IPS-18a (cell line): ENCODE measurements around the gene OPRD1.

Experiments used
- H3K27ac ChIP-seq: one replicate; pipeline ENCODE4 v1.5.1; 2013; ENCODE audit warnings: low read length
- H3K27me3 ChIP-seq: one replicate; pipeline ENCODE4 v1.6.1; 2013; ENCODE audit warnings: mild to moderate bottlenecking, low read length; ENCODE audit not compliant: control insufficient read depth, insufficient read depth
- H3K36me3 ChIP-seq: one replicate; pipeline ENCODE4 v1.6.1; 2013; ENCODE audit warnings: low read depth, low read length; ENCODE audit not compliant: control insufficient read depth
- H3K4me1 ChIP-seq: one replicate; pipeline ENCODE4 v1.6.1; 2013; ENCODE audit warnings: low read depth, low read length; ENCODE audit not compliant: control insufficient read depth
- H3K4me3 ChIP-seq: one replicate; pipeline ENCODE4 v1.5.1; 2013; ENCODE audit warnings: low read length
- H3K9ac ChIP-seq: one replicate; pipeline ENCODE4 v1.6.1; 2013; ENCODE audit warnings: mild to moderate bottlenecking, low read length, moderate library complexity
- H3K9me3 ChIP-seq: one replicate; pipeline ENCODE4 v1.6.1; 2013; ENCODE audit warnings: low read depth, low read length; ENCODE audit not compliant: control insufficient read depth

The OPRD1 gene

DNA sequence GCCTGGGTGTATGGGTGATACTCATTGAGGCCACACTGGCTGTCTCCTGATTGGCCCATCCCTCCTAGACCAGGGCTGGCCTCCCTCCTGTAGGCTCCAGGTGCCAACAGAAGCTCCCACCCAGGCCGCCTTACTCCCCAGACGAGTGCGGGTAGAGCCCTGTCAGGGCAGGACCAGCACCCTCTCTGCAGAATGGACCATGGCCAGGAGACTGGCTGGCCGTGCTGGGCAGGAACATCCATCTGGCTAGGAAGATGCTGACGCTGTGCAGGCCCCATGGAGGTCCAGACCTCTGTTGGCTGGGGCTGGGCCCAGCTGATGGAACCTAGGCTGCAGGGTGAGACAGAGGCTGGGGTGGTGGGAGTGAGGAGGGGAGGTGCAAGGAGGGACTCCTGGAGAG, 77.4 kb downstream of the OPRD1 start:
- peaks cover 29% of the 10 kb centered on the region for H3K27me3 ChIP-seq
- peaks cover 20% of the 10 kb centered on the region for H3K4me1 ChIP-seq
- H3K9me3 ChIP-seq = no peaks in the 10 kb centered on the region
- no peaks in the 10 kb centered on the region for H3K36me3 ChIP-seq
- H3K4me3 ChIP-seq = no peak overlapping the region
- H3K9ac ChIP-seq = no peak overlapping the region
- H3K27ac ChIP-seq = no peak overlapping the region

DNA sequence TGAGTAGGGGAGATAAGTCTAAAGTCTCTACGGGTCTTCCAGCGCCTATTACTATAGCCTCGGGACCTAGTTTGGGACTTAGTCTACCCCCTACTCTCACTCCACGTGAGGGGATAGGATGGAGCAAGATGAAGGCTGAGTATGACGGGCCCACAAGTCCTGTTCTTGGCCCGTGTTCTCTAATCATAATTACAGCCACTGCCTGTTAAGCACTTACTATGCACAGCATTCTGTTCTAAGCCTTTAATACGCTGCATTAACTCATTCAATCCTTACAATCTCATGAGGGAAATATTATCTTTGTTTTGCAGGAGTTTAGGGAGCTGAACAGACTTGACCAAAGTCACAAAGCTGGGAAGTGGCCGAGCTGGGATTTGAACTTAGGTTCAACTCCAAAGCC, 78.5 kb downstream of the OPRD1 start:
- no peak overlapping the region for H3K27ac ChIP-seq
- H3K4me1 ChIP-seq = peaks cover 11% of the 10 kb centered on the region
- no peaks in the 10 kb centered on the region for H3K36me3 ChIP-seq
- no peak overlapping the region for H3K9ac ChIP-seq
- H3K27me3 ChIP-seq = peaks cover 29% of the 10 kb centered on the region
- H3K9me3 ChIP-seq = no peaks in the 10 kb centered on the region
- H3K4me3 ChIP-seq = no peak overlapping the region

DNA sequence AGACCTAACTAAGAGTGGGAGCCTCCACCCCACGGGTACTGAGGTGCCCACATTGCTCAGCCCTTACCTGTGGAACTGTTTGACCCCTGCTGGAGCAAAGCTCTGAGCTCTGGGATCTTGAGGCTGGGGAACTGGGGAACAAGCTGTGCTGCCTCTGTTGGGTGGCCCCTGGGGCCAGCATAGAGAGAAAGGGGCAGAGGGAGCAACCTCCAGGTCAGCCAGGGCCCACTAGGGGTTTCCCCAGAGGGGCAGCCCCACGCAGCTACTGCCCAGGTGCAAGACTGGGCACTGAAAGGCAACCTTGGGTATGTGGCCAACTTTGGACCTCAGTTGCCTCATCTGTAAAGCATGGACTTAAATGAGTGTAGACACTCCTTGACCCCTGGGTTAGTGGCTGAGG, 78.9 kb downstream of the OPRD1 start:
- Histone ChIP-seq H3K9ac (no peak overlapping the region), H3K36me3 (no peaks in the 10 kb centered on the region), H3K27ac (no peak overlapping the region), H3K4me1 (peaks cover 8% of the 10 kb centered on the region), H3K27me3 (peaks cover 27% of the 10 kb centered on the region), H3K4me3 (no peak overlapping the region), H3K9me3 (no peaks in the 10 kb centered on the region)

DNA sequence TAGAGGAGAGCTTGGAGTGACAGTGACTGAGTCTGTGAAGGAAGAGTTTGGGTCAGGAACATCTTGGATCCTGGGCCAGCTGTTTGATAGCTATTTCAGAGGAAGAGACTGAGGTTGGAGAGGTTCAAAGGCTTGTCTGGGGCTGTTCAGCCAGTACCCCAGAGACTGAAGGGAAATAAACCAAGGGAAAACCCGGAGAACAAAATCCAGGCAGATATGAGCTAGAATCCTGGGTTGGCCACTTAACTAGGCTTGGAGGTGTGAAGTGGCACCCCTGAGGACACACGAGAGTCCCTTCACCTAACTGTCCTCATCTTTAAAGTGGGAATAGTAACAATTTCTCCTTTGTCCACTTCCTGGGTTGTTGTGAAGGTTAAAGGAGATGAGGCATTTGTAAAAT, 79.3 kb downstream of the OPRD1 start:
- Histone ChIP-seq H3K27ac (no peak overlapping the region), H3K27me3 (peaks cover 23% of the 10 kb centered on the region), H3K4me1 (peaks cover 3% of the 10 kb centered on the region), H3K36me3 (no peaks in the 10 kb centered on the region), H3K9me3 (no peaks in the 10 kb centered on the region), H3K4me3 (no peak overlapping the region), H3K9ac (no peak overlapping the region)

DNA sequence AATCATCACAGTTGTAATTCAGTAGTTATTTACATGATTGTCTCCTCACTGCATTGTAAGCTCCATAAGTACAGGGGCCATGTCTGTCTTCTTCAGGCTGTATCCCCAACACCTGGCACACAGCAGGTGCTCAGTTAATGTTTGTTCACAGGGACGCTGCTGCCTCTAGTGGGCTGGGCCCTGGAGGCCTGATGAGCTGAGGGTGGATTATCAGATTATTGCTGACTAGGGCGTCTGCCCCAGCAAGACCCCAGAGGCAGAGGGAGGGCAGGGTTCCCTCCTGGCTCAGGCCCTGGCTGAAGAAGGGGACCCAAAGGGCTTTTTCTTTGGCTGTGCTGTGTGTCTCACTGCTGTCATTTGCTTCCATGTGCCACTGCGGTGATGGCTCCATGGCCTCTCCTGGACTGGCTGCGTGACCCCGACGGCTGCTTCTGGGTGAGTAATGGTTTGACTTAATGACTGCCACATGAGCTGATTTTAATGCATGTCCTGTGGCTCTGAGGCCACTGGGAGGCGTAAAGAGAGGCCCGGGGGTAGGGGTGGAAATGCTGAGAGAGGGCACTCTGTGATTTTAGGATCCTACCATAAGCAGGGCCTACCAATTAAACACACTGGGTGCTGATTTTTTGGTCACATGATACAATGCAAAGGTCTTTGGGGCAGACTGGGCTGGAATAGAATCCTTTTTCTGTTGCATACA, 81.6 kb downstream of the OPRD1 start:
- no peak overlapping the region for H3K27ac ChIP-seq
- H3K36me3 ChIP-seq = no peaks in the 10 kb centered on the region
- no peaks in the 10 kb centered on the region for H3K9me3 ChIP-seq
- no peaks in the 10 kb centered on the region for H3K4me1 ChIP-seq
- no peak overlapping the region for H3K9ac ChIP-seq
- no peak overlapping the region for H3K4me3 ChIP-seq
- peaks cover 9% of the 10 kb centered on the region for H3K27me3 ChIP-seq

DNA sequence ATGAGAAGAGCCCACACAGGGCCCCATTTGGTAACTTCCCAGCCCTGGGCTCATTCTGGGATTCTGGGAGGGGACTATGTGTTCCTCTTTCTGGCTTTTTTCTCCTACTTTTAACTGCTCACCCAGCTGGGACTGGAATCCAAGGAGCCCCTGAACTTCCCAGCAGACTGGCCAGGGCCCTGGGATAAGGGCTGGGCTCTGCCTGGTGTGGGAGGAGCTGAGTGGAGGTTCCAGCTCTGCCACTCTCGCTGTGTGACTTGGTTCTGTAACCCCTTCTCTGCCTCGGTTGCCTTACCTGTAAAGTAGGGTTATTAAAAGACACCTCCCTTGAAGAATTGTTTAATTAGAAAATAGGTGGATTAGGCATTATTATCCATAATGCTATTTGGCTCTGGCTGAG, 82.8 kb downstream of the OPRD1 start:
- no peak overlapping the region for H3K27ac ChIP-seq

DNA sequence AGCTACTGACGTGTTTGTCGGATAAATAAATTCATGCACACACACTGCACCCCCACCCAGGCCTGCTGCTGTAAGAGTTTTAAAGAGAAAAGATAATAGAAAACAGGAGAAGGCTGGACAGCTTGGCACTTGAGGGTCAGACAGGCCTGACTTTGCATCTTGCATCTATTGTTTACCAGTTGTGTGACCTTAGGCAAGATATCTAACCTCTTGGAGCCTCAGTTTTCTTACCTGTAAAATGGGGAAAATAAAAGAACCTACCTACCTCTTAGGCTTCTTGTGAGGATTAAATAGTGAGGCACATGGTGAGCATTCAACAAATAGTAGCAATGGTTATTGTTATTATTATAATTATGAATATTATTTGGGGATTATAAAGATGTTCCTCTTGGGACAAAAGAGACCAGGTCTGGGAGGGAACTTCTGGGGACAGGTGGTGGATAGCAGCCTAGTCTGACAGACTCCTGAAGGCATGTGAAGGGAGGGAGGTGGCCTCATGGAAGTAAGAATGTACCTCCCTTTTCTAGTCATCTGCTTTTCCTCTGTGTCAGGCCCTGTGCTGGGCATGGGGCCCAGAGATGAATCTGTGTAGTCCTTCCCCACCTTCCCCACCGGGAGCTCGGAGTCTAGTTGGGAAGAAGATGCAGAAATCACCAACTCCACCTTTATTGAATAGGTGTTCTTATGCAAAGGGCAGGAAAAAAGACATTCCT, 84.1 kb downstream of the OPRD1 start:
- no peaks in the 10 kb centered on the region for H3K36me3 ChIP-seq
- H3K4me1 ChIP-seq = no peaks in the 10 kb centered on the region
- no peak overlapping the region for H3K4me3 ChIP-seq
- H3K9ac ChIP-seq = no peak overlapping the region
- H3K27ac ChIP-seq = no peak overlapping the region
- H3K9me3 ChIP-seq = no peaks in the 10 kb centered on the region
- H3K27me3 ChIP-seq = no peaks in the 10 kb centered on the region

More for the DNA sequence above, 82.8 kb downstream of the OPRD1 start:
- Histone ChIP-seq H3K9ac (no peak overlapping the region), H3K4me1 (no peaks in the 10 kb centered on the region), H3K4me3 (no peak overlapping the region), H3K36me3 (no peaks in the 10 kb centered on the region), H3K9me3 (no peaks in the 10 kb centered on the region), H3K27me3 (no peaks in the 10 kb centered on the region)

DNA sequence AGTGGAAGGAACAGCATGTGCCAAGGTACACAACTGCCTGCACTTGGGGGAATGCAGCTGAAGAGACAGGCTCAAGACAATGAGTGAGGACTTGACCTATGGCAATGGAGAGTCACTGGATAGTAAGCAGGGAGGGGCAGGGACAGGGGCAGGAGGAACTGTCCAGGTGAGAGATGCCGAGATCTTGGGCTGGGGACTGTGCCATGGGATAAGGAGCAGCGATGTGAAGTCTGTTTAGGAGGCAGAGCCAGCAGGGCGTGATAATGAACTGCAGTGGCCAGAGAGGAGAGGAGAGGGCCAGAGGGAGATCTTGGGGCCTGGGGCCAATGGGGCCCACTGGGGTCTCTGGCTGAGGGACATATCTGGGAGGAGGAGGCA, 84.6 kb downstream of the OPRD1 start:
- Histone ChIP-seq H3K27me3 (no peaks in the 10 kb centered on the region), H3K4me3 (no peak overlapping the region), H3K9ac (no peak overlapping the region), H3K27ac (no peak overlapping the region), H3K4me1 (no peaks in the 10 kb centered on the region), H3K9me3 (no peaks in the 10 kb centered on the region), H3K36me3 (no peaks in the 10 kb centered on the region)

DNA sequence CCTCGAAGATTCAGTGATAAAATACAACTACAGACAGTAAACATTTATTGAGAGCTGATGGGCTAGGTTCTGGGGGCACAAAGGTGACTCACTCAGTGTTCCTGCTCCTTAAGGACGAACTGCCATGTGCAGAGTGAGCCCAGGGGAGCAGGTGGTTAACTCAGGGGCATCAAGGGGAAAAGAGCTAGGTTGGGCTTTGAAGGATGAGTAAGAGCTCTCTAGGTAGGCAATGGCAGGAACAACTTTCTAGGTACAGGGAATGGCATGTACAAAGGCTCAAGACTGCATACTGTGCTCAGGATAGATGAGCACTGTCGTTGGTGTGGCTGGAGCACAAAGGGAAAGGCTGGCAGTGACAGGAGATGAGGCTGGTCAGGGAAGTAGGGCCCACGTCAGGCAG, 85.8 kb downstream of the OPRD1 start:
- Histone ChIP-seq H3K9me3 (no peaks in the 10 kb centered on the region), H3K27me3 (no peaks in the 10 kb centered on the region), H3K4me1 (no peaks in the 10 kb centered on the region), H3K9ac (no peak overlapping the region), H3K36me3 (no peaks in the 10 kb centered on the region), H3K4me3 (no peak overlapping the region), H3K27ac (no peak overlapping the region)

DNA sequence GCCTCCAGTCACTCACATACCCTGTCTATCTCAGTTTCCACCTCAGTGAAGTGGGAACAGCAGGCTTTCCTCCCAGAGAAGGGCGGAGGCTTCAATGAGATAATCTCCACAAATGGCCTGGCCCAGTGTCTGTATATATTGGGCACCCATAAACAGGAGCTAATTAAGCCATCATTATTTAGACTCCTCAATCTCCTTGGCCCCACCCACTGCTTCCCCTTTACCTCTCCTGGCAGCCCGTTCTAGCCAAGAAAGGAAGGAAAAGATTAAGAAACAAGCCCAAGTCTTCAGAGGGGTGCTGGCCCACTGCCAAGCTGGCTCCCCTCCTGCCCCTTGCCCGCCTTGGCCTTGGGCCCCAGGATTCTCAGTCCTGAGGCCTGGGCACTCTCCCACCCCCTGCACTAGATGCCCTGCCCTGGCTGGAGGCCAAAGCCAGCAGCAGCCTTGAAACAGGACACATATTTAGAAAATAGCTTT, 86.5 kb downstream of the OPRD1 start:
- no peak overlapping the region for H3K27ac ChIP-seq
- no peaks in the 10 kb centered on the region for H3K4me1 ChIP-seq
- no peaks in the 10 kb centered on the region for H3K27me3 ChIP-seq
- H3K9me3 ChIP-seq = no peaks in the 10 kb centered on the region
- H3K4me3 ChIP-seq = no peak overlapping the region
- H3K9ac ChIP-seq = no peak overlapping the region
- no peaks in the 10 kb centered on the region for H3K36me3 ChIP-seq

DNA sequence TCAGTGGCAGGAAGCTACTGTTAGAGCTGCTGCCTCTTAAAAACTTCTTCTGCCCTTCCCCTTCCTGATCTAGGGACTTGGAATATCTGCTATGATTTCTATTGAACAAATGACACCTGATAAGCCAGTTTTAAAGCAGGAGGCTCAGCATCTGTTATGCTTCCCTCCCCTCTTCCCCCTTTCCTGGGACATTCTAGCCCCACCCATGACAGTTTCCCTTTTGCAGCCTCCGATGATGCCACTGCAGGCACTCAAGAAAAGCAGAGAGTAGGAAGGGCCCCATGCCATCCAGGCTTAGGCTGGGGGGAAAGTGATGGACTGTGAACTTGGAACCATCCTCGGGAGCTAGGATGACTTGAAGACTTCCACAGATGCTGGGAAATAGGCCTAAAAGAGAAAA, 87.3 kb downstream of the OPRD1 start:
- no peak overlapping the region for H3K27ac ChIP-seq
- no peaks in the 10 kb centered on the region for H3K36me3 ChIP-seq
- H3K4me3 ChIP-seq = no peak overlapping the region
- no peaks in the 10 kb centered on the region for H3K9me3 ChIP-seq
- no peaks in the 10 kb centered on the region for H3K4me1 ChIP-seq
- no peaks in the 10 kb centered on the region for H3K27me3 ChIP-seq
- H3K9ac ChIP-seq = no peak overlapping the region

DNA sequence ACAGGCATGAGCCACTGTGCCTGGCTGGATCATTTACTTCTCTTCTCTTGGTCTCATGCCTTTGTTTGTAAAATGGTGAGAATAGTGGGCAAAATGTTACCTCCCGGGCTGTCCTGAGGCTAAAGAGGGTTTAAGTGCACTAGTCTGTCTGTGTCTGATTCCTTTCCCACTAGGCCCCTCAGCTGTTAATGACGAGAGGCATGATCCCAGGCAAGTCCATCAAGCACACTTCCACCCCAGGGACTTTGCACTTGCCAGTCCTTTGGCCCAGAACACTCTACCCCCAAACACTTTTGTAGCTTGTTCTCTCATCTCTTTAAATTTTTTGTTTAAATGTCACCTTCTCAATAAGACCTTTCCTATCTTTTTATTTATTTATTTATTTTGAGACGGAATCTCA, 88.6 kb downstream of the OPRD1 start:
- Histone ChIP-seq H3K27ac (no peak overlapping the region), H3K27me3 (no peaks in the 10 kb centered on the region), H3K36me3 (no peaks in the 10 kb centered on the region), H3K4me3 (no peak overlapping the region), H3K9me3 (no peaks in the 10 kb centered on the region), H3K4me1 (no peaks in the 10 kb centered on the region), H3K9ac (no peak overlapping the region)
